Pancreas (tissue), 10 donors: Measurements from ENCODE around the gene IQCM. TPM values are rescaled to one million over a fixed set of nuclear protein-coding genes. Genes with fewer than 3 reads are reported as not detected.

Source experiments
- ATAC-seq, 4 donors: fragments of 200-7000 bp; cut with Tn5 transposase; one replicate each; pipeline versions ENCODE4 v1.8.0 to v1.9.1; 2020; ENCODE audit warnings: mild to moderate bottlenecking in 4 of 4, moderate library complexity in 4 of 4
- DNase-seq, 6 donors: peaks; one replicate each; pipeline ENCODE4 v3.0.0-alpha.2; 2020
- FAIRE-seq: peaks from 2 replicates; lab custom pipeline; 2012; peaks lifted over from hg19 to GRCh38; lab: Jason Lieb, UNC
- H3K27ac ChIP-seq, 4 donors: fragments of 200-600 bp; sonication (generic); 1 replicate in 3 of 4; 2 replicates in 1 of 4; pipeline versions ENCODE4 v1.5.0 to v1.8.0; 2020
- H3K27me3 ChIP-seq, 4 donors: fragments of 200-600 bp; one replicate each; pipeline ENCODE4 v1.8.0; 2021
- H3K36me3 ChIP-seq, 3 donors: fragments of 200-600 bp; sonication (generic) in 1 of 3; one replicate each; pipeline versions ENCODE4 v1.5.0 to v1.8.0; 2020 to 2021
- H3K4me1 ChIP-seq, 3 donors: fragments of 200-600 bp; one replicate each; pipeline ENCODE4 v1.8.0; 2021
- H3K4me3 ChIP-seq, 4 donors: fragments of 200-600 bp; sonication (generic) in 2 of 4; one replicate each; pipeline versions ENCODE4 v1.5.0 to v1.8.0; 2020 to 2021
- H3K9me3 ChIP-seq, 4 donors: fragments of 200-600 bp; one replicate each; pipeline ENCODE4 v1.8.0; 2021
- WGBS, 2 donors: extraction: QIAGEN DNeasy Blood & Tissue Kit; methylation state at CpG; one replicate each; pipeline ENCODE4 v1.1.7; 2013; 5-methylcytosine and 5-hydroxymethylcytosine counted together
- intact Hi-C, 3 donors: fragments of 100-400 bp; cut with DNase I; formaldehyde crosslinking; loops; one replicate each; pipeline versions ENCODE4 v1.11.1 to v1.14.2; 2022
- polyA plus RNA-seq, 2 donors: library from polyadenylated mRNA; stranded (reverse); fragments of 200-250 nt; gene quantifications; one replicate each; pipeline ENCODE4 v1.2.3, GENCODE V29; 2013
- total RNA-seq, 6 donors: library from RNA; stranded (reverse); fragmentation: NEBNext Ultra II Directional in 4 of 6; extraction: Animal tissue kit (Norgen Biotek cat#: 25700) in 4 of 6; gene quantifications; one replicate each; pipeline versions ENCODE4 v1.2.1 to v1.2.4, GENCODE V29; 2021 to 2023
- TF ChIP-seq, protein P1 (sequence below), 4 donors: fragments of 200-600 bp; sonication (generic) in 3 of 4; IDR thresholded peaks; one replicate each; pipeline versions ENCODE4 v1.5.0 to v1.8.0; 2021; ENCODE audit warnings: antibody characterized with exemption in 4 of 4
- donor health status: healthy with polysubstance abuse.
- donor health status: DM: no; HTN: no; CAD: no; lungs with moderate emphysema.
- donor health status: DM: no; HTN: no; CAD: no.
- donor health status: control.
- donor health status: control.
- donor health status: Bipolar disorder and iron deficiency.
- donor health status: DM: yes; HTN: yes; CAD: no.
- donor health status: DM: no; HTN: no; CAD: no.
- donor health status: DM: no; HTN: no; CAD: no.
- donor health status: DM: yes; HTN: yes; CAD: no.

Gene IQCM
- total and polyA plus RNA-seq, 8 donors = not detected

DNA sequence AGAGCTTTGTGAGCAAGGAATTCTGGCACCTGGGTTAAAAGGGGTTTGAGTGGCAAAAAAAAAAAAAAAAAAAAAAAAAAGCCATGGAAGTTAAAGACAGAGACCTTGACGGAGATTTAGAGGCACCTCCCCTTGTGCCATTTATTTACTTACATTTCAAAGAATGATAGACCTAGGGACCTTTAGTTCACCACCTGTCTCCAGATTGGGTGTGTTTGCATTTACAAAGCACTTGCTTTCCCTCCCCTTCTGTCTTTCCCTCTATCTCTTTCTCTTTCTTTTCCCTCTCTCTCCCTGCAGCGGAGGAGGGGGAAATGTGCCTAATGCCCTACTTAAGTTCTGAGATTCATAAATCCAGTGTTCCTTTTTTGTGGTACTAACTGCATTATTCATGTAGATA is 116.0 kb downstream of the IQCM start:
- Histone ChIP-seq H3K27me3 (peaks cover 0 to 3% (median 0%) of the 10 kb centered on the region in 4 donors), H3K4me1 (no peaks in the 10 kb centered on the region), H3K4me3 (no peak overlapping the region), H3K9me3 (no peaks in the 10 kb centered on the region), H3K36me3 (no peaks in the 10 kb centered on the region), H3K27ac (no peak overlapping the region)
- WGBS, 2 donors = 53 to 78% methylated on average over 2 of the region's 2 CpGs
- no peak for DNase-seq
- TF ChIP-seq, protein P1, sequence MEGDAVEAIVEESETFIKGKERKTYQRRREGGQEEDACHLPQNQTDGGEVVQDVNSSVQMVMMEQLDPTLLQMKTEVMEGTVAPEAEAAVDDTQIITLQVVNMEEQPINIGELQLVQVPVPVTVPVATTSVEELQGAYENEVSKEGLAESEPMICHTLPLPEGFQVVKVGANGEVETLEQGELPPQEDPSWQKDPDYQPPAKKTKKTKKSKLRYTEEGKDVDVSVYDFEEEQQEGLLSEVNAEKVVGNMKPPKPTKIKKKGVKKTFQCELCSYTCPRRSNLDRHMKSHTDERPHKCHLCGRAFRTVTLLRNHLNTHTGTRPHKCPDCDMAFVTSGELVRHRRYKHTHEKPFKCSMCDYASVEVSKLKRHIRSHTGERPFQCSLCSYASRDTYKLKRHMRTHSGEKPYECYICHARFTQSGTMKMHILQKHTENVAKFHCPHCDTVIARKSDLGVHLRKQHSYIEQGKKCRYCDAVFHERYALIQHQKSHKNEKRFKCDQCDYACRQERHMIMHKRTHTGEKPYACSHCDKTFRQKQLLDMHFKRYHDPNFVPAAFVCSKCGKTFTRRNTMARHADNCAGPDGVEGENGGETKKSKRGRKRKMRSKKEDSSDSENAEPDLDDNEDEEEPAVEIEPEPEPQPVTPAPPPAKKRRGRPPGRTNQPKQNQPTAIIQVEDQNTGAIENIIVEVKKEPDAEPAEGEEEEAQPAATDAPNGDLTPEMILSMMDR (IDR thresholded peaks at IDR 0.05) = no peak
- intact Hi-C loops = no loop called here
- ATAC-seq = no peak
- FAIRE-seq = no peak

DNA sequence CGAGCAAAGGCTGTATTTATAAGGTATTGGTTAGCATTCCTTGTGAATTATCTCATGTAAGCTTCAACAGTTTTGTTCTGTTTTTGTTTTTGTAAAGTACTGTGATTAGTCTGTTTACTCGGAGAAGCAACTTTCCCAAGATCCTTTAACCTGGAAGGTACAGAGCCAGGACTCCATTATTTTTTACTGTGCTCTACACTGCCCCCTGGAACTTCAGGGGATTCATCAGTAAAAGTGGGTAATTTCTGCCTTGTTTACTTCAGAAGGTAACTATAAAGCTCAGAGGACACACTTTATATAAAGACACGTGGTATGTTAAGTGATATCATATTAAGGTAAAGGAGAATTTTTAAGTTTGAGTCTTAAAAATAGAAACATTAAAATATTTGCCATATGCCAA is 124.9 kb downstream of the IQCM start:
- no peak overlapping the region for H3K4me3 ChIP-seq
- TF ChIP-seq, protein P1 (IDR thresholded peaks at IDR 0.05) = no peak
- no peaks in the 10 kb centered on the region for H3K4me1 ChIP-seq
- ATAC-seq (no peak), FAIRE-seq (no peak), DNase-seq (no peak)
- H3K27ac ChIP-seq = no peak overlapping the region
- H3K27me3 ChIP-seq = no peaks in the 10 kb centered on the region
- 63 to 78% methylated on average over 3 of the region's 3 CpGs for WGBS, 2 donors
- intact Hi-C loops = no loop called here
- no peaks in the 10 kb centered on the region for H3K36me3 ChIP-seq
- H3K9me3 ChIP-seq = no peaks in the 10 kb centered on the region

DNA sequence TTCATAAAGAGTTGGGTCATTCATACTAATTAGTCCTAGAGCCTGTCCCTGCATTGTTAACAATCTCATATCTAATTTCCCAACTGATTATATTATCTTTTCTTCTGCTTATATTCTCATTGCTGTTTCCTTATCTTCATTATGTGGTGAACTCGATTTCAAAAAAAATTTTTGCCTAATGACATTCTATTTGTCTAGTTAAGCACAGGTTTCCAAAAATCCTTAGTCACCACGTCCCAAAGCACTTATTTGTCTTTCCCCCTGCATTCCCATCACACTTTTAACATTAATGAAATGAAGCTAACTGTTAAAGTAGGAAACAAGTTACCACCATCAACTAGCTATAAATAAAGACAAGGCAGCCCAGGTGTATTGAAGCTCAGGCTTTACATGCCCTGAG is 131.1 kb downstream of the IQCM start:
- no peak overlapping the region for H3K27ac ChIP-seq
- ATAC-seq (no peak), FAIRE-seq (no peak), DNase-seq (no peak)
- intact Hi-C loops = no loop called here
- no peaks in the 10 kb centered on the region for H3K36me3 ChIP-seq
- no peaks in the 10 kb centered on the region for H3K4me1 ChIP-seq
- H3K27me3 ChIP-seq = no peaks in the 10 kb centered on the region
- TF ChIP-seq, protein P1 (IDR thresholded peaks at IDR 0.05) = no peak
- no peaks in the 10 kb centered on the region for H3K9me3 ChIP-seq
- 28 to 37% methylated on average over 2 of the region's 2 CpGs for WGBS, 2 donors
- no peak overlapping the region for H3K4me3 ChIP-seq

DNA sequence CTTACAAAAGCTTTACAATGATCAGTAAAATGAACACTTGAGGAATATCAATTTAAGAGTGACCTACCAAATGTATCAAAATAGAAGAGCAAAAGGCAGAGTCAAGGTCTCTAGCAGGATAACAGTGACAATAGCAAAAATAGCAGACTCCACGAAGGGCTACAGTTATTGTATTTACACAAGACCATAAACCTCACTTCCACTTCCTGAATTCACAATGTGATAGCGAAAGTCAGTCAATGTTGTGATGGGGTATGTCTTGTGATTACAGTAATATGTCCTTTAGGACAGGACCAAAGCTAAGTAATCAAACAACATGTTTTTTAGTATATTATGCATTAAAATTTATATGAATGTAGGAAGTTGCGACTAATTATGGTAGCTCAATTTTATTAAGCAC is 139.6 kb downstream of the IQCM start:
- WGBS, 2 donors = 60 to 71% methylated on average over 3 of the region's 3 CpGs
- no peaks in the 10 kb centered on the region for H3K27me3 ChIP-seq
- TF ChIP-seq, protein P1 (IDR thresholded peaks at IDR 0.05) = no peak
- no peak overlapping the region for H3K4me3 ChIP-seq
- no peak overlapping the region for H3K27ac ChIP-seq
- no peaks in the 10 kb centered on the region for H3K36me3 ChIP-seq
- ATAC-seq = no peak
- intact Hi-C loops = no loop called here
- no peak for DNase-seq
- no peaks in the 10 kb centered on the region for H3K9me3 ChIP-seq
- H3K4me1 ChIP-seq = no peaks in the 10 kb centered on the region
- no peak for FAIRE-seq

DNA sequence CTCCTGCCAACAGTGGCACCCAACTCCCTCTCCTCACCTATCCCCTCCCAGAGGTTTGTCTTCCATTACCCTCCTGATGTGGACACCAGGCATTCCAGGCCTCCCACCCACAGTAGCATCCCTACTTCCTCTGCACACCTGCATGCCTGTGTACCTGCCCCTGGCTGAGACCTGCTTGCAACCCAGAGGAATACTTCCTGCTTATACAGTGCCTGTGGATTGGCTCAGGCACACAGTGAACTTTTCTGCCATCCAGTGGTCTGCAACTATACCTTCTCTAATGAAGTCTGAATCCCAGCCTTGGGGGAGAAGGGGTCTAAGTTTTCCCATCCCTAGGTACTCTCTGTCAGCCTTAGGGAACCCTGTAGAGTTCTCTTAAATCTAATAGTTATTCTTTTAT is 169.9 kb downstream of the IQCM start:
- no peaks in the 10 kb centered on the region for H3K36me3 ChIP-seq
- TF ChIP-seq, protein P1 (IDR thresholded peaks at IDR 0.05) = no peak
- no peak overlapping the region for H3K27ac ChIP-seq
- intact Hi-C loops = no loop called here
- H3K9me3 ChIP-seq = no peaks in the 10 kb centered on the region
- no peak for FAIRE-seq
- no peak overlapping the region for H3K4me3 ChIP-seq
- no peak for DNase-seq
- no peaks in the 10 kb centered on the region for H3K4me1 ChIP-seq
- ATAC-seq = no peak
- H3K27me3 ChIP-seq = no peaks in the 10 kb centered on the region
